ENCODE measurements around the gene PNN. TPM values are rescaled to one million over a fixed set of nuclear protein-coding genes. Genes with fewer than 3 reads are reported as not detected.

The PNN gene
- total RNA-seq, 1 experiment from 2014 or later: 100 TPM

GRCh38 chr14:39169541-39169900 is 5.5 kb upstream of the PNN start:
- peaks cover 23% of the 10 kb centered on the region for H3K36me3 Mint-ChIP-seq (ENCODE audit: insufficient read depth, unreplicated experiment)
- intact Hi-C loops (cut with micrococcal nuclease; ENCODE audit: unreplicated experiment): no loop called here
- Histone ChIP-seq H3K4me1 (peaks cover 7% of the 10 kb centered on the region; the same call in 1 of the 2 replicates), H3K36me3 (ENCODE audit: control insufficient read depth, insufficient read depth, low read length) (no peaks in the 10 kb centered on the region), H3K4me3 (ENCODE audit: low read depth, low read length) (peak overlapping the region; percentile 97), H3K9me3 (no peaks in the 10 kb centered on the region), H3K27me3 (replicated peaks; ENCODE audit: control insufficient read depth, insufficient read depth, low read length) (no peaks in the 10 kb centered on the region)
- H3K27ac Mint-ChIP-seq (ENCODE audit: unreplicated experiment): peak overlapping the region; percentile 90
- no peaks in the 10 kb centered on the region for H3K9me3 Mint-ChIP-seq (ENCODE audit: unreplicated experiment)
- peaks cover 17% of the 10 kb centered on the region for H3K4me1 Mint-ChIP-seq (ENCODE audit: low read depth, unreplicated experiment)
- TF ChIP-seq, protein P1, sequence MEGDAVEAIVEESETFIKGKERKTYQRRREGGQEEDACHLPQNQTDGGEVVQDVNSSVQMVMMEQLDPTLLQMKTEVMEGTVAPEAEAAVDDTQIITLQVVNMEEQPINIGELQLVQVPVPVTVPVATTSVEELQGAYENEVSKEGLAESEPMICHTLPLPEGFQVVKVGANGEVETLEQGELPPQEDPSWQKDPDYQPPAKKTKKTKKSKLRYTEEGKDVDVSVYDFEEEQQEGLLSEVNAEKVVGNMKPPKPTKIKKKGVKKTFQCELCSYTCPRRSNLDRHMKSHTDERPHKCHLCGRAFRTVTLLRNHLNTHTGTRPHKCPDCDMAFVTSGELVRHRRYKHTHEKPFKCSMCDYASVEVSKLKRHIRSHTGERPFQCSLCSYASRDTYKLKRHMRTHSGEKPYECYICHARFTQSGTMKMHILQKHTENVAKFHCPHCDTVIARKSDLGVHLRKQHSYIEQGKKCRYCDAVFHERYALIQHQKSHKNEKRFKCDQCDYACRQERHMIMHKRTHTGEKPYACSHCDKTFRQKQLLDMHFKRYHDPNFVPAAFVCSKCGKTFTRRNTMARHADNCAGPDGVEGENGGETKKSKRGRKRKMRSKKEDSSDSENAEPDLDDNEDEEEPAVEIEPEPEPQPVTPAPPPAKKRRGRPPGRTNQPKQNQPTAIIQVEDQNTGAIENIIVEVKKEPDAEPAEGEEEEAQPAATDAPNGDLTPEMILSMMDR (IDR thresholded peaks at IDR 0.05; ENCODE audit: insufficient read depth in 1 of 2, low read depth in 1 of 2, low read length in 1 of 2, severe bottlenecking in 1 of 2, unreplicated experiment in 1 of 2): no peak
- H3K27me3 Mint-ChIP-seq (ENCODE audit: insufficient read depth, unreplicated experiment): no peaks in the 10 kb centered on the region
- DNase-seq: no peak
- H3K4me3 Mint-ChIP-seq (ENCODE audit: unreplicated experiment): peak overlapping the region; percentile 95
- CTCF ChIA-PET: interaction anchor here (0.6 to 1.0 kb wide), 4 partner anchors 62 to 199 kb away, joined by 3 to 9 read pairs (median 4); partner anchors contain the start of gene SEC23A
- POLR2A ChIA-PET: interaction anchor here (0.6 to 1.7 kb wide), 11 partner anchors 18 to 1836 kb away, joined by 3 to 34 read pairs (median 4); partner anchors contain the start of genes FBXO33, GEMIN2 and SEC23A
- no TSS peak for BruUV-seq (replicated peaks)

DNA sequence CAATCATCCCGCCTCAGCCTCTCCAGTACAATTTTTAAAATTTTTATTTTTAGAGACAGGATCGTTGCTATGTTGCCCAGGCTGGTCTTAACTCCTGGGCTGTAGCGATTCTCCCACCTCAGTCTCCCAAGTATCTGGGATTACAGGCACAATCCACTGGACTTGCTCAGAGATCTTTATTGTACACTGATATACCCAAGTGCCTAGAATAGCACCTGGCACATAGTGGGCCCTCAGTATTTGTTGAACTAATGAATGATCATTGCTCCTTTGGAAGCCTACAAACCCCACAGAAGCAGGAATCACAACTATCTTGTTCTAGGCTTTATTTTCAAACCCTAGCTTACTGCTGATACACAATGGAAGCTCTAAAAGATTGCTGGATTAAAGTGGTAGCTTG is 1.9 kb upstream of the PNN start:
- Mint-ChIP-seq H3K4me3 (ENCODE audit: unreplicated experiment) (peak overlapping the region; percentile 44), H3K36me3 (ENCODE audit: insufficient read depth, unreplicated experiment) (peaks cover 20% of the 10 kb centered on the region), H3K27me3 (ENCODE audit: insufficient read depth, unreplicated experiment) (no peaks in the 10 kb centered on the region), H3K9me3 (ENCODE audit: unreplicated experiment) (no peaks in the 10 kb centered on the region), H3K27ac (ENCODE audit: unreplicated experiment) (no peak overlapping the region), H3K4me1 (ENCODE audit: low read depth, unreplicated experiment) (peaks cover 10% of the 10 kb centered on the region)
- POLR2A ChIA-PET: interaction anchor here (0.6 kb wide), 1 partner anchor 48 kb away, joined by 4 read pairs; no protein-coding TSS in a partner anchor
- TF ChIP-seq, protein P1 (IDR thresholded peaks at IDR 0.05; ENCODE audit: insufficient read depth in 1 of 2, low read depth in 1 of 2, low read length in 1 of 2, severe bottlenecking in 1 of 2, unreplicated experiment in 1 of 2): no peak
- no peaks in the 10 kb centered on the region for H3K27me3 ChIP-seq (replicated peaks; ENCODE audit: control insufficient read depth, insufficient read depth, low read length)
- H3K4me3 ChIP-seq (ENCODE audit: low read depth, low read length): no peak overlapping the region
- DNase-seq: no peak
- no peaks in the 10 kb centered on the region; the same call in 1 of the 2 replicates for H3K36me3 ChIP-seq (ENCODE audit: control insufficient read depth, insufficient read depth, low read length)
- intact Hi-C loops (cut with micrococcal nuclease; ENCODE audit: unreplicated experiment): loop anchor here (5.0 kb wide), 1 partner anchor 194 kb away; no protein-coding TSS in a partner anchor
- CTCF ChIA-PET: no interaction called here
- peaks cover 15% of the 10 kb centered on the region; the same call in 1 of the 2 replicates for H3K4me1 ChIP-seq
- BruUV-seq (replicated peaks): no TSS peak
- H3K9me3 ChIP-seq: no peaks in the 10 kb centered on the region

GRCh38 chr14:39175445-39176262 is 600 bp downstream of the PNN start:
- Mint-ChIP-seq H3K27me3 (ENCODE audit: insufficient read depth, unreplicated experiment) (no peaks in the 10 kb centered on the region), H3K36me3 (ENCODE audit: insufficient read depth, unreplicated experiment) (peaks cover 10% of the 10 kb centered on the region), H3K27ac (ENCODE audit: unreplicated experiment) (peak overlapping the region; percentile 98), H3K9me3 (ENCODE audit: unreplicated experiment) (no peaks in the 10 kb centered on the region), H3K4me3 (ENCODE audit: unreplicated experiment) (peak overlapping the region; percentile 92), H3K4me1 (ENCODE audit: low read depth, unreplicated experiment) (peaks cover 7% of the 10 kb centered on the region)
- TF ChIP-seq, protein P1 (IDR thresholded peaks at IDR 0.05; ENCODE audit: insufficient read depth in 1 of 2, low read depth in 1 of 2, low read length in 1 of 2, severe bottlenecking in 1 of 2, unreplicated experiment in 1 of 2): no peak
- peak overlapping the region; percentile 58 for H3K4me3 ChIP-seq (ENCODE audit: low read depth, low read length)
- H3K9me3 ChIP-seq: no peaks in the 10 kb centered on the region
- ChIA-PET POLR2A (interaction anchor here (0.6 to 1.4 kb wide), 4 partner anchors 28 to 256 kb away, joined by 3 to 6 read pairs (median 4); partner anchors contain the start of gene FBXO33), CTCF (no interaction called here)
- H3K27me3 ChIP-seq (replicated peaks; ENCODE audit: control insufficient read depth, insufficient read depth, low read length): no peaks in the 10 kb centered on the region
- intact Hi-C loops (cut with micrococcal nuclease; ENCODE audit: unreplicated experiment): loop anchor here (1.0 to 2.0 kb wide), 4 partner anchors 53 to 257 kb away; partner anchors contain the start of genes FBXO33 and GEMIN2
- 0 out of 2 replicates have a peak, but pooled peaks cover 8% of the 10 kb centered on the region for H3K4me1 ChIP-seq
- peaks cover 2% of the 10 kb centered on the region; the same call in 1 of the 2 replicates for H3K36me3 ChIP-seq (ENCODE audit: control insufficient read depth, insufficient read depth, low read length)
- BruUV-seq (replicated peaks): TSS peak; percentile 67
- DNase-seq: peak; percentile 53 to 66

Measured in Caco-2 (cell line).